ENCODE measurements around the gene ZNF689. TPM values are rescaled to one million over a fixed set of nuclear protein-coding genes. Genes with fewer than 3 reads are reported as not detected.

Gene ZNF689
- total and polyA plus RNA-seq, 2 of the 13 experiments (the other 11 are each of a cell fraction or from before 2014, with no cell fraction given), result 9.7 to 19.5 TPM

GRCh38 chr16:30555315-30556124, 54.7 kb downstream of the ZNF689 start (continued):
- TF ChIP-seq YY1 (IDR thresholded peaks at IDR 0.05; ENCODE audit: insufficient read depth, insufficient replicate concordance, low read depth, low read length), result no peak
- TF ChIP-seq ZNF441 (CRISPR knock-in tag; IDR thresholded peaks at IDR 0.05; ENCODE audit: borderline replicate concordance), result no peak
- TF ChIP-seq ZNF143 (CRISPR knock-in tag; IDR thresholded peaks at IDR 0.05), result no peak
- no peak for TF ChIP-seq SRY (CRISPR knock-in tag; IDR thresholded peaks at IDR 0.05)
- TF ChIP-seq ATM (IDR thresholded peaks at IDR 0.05; ENCODE audit: borderline replicate concordance), result no peak
- peak; percentile 31; the same call in 1 of the 2 replicates for TF ChIP-seq HOXA3 (CRISPR knock-in tag; IDR thresholded peaks at IDR 0.05)
- no peak for TF ChIP-seq PHF5A (CRISPR knock-in tag; IDR thresholded peaks at IDR 0.05; ENCODE audit: low read depth, unreplicated experiment)
- no peak; the same call in 1 of the 2 replicates for TF ChIP-seq ZFP91 (CRISPR knock-in tag; IDR thresholded peaks at IDR 0.05; ENCODE audit: borderline replicate concordance)
- TF ChIP-seq ZNF792 (CRISPR knock-in tag; IDR thresholded peaks at IDR 0.05), result no peak
- peak; percentile 83 for TF ChIP-seq RBFOX2 (IDR thresholded peaks at IDR 0.05; ENCODE audit: low read depth, low read length)
- TF ChIP-seq MLLT10 (CRISPR knock-in tag; IDR thresholded peaks at IDR 0.05), result no peak
- TF ChIP-seq DR1 (CRISPR knock-in tag; IDR thresholded peaks at IDR 0.05), result no peak
- no peak for TF ChIP-seq XRCC5 (optimal IDR thresholded peaks at IDR 0.05; ENCODE audit: low read length)
- TF ChIP-seq ADNP (CRISPR knock-in tag; IDR thresholded peaks at IDR 0.05), result no peak
- no peak for TF ChIP-seq TERF1 (CRISPR knock-in tag; IDR thresholded peaks at IDR 0.05)
- 0 out of 2 replicates have a peak, but pooled peaks have one; percentile 55 for TF ChIP-seq ZHX1 (CRISPR knock-in tag; IDR thresholded peaks at IDR 0.05; ENCODE audit: low read depth)
- no peak for TF ChIP-seq SIX1 (CRISPR knock-in tag; IDR thresholded peaks at IDR 0.05; ENCODE audit: borderline replicate concordance)
- no peak for TF ChIP-seq TP53 (CRISPR knock-in tag; conservative IDR thresholded peaks at IDR 0.05)
- TF ChIP-seq KMT2B (CRISPR knock-in tag; IDR thresholded peaks at IDR 0.05), result no peak
- TF ChIP-seq ZNF883 (CRISPR knock-in tag; IDR thresholded peaks at IDR 0.05; ENCODE audit: not compliant biosample characterization), result no peak
- TF ChIP-seq ZFP62 (CRISPR knock-in tag; IDR thresholded peaks at IDR 0.05), result no peak
- TF ChIP-seq ZNF570 (CRISPR knock-in tag; IDR thresholded peaks at IDR 0.05; ENCODE audit: borderline replicate concordance), result no peak
- TF ChIP-seq ZNF33B (CRISPR knock-in tag; IDR thresholded peaks at IDR 0.05), result no peak

Measured in HepG2 (cell line).